ENCODE results near the gene REV1. TPM values are rescaled to one million over a fixed set of nuclear protein-coding genes. Genes with fewer than 3 reads are reported as not detected.
A peak's percentile ranks its signal among the peaks of the same experiment; 100 is the strongest.

REV1 gene
- total and polyA plus RNA-seq, 2 of the 13 experiments (the other 11 are each of a cell fraction or from before 2014, with no cell fraction given) = 49.1 to 71.8 TPM

- H4K20me1 ChIP-seq (ENCODE audit: insufficient read depth, low read length) = no peaks in the 10 kb centered on the region
- BruUV-seq (replicated peaks) = no TSS peak
- no peaks in the 10 kb centered on the region for H3K27me3 ChIP-seq (ENCODE audit: control insufficient read depth in 1 of 2, insufficient read depth in 2 of 2, low read length in 2 of 2)
- no peaks in the 10 kb centered on the region for H3K9me3 ChIP-seq (ENCODE audit: low read length)
- no peak for FAIRE-seq
- no peak overlapping the region for H2AFZ ChIP-seq (ENCODE audit: low read length)
- ChIA-PET CTCF (ENCODE audit: low intra/inter-chr PET ratio, low total read pairs) (interaction anchor here (0.6 kb wide), 1 partner anchor 106 kb away, joined by 3 read pairs; no protein-coding TSS in a partner anchor), POLR2A (no interaction called here)
- no peaks in the 10 kb centered on the region for H3K79me2 ChIP-seq (ENCODE audit: insufficient read depth, low read length)
- TF ChIP-seq MBNL3 (CRISPR knock-in tag; conservative IDR thresholded peaks at IDR 0.05) (no peak), NFKB2 (CRISPR knock-in tag; IDR thresholded peaks at IDR 0.05; ENCODE audit: borderline replicate concordance) (no peak), NR2F6 (IDR thresholded peaks at IDR 0.05) (no peak), NR2F6 (CRISPR knock-in tag; IDR thresholded peaks at IDR 0.05) (no peak), HMGA1 (CRISPR knock-in tag; conservative IDR thresholded peaks at IDR 0.05) (no peak), SIX1 (CRISPR knock-in tag; IDR thresholded peaks at IDR 0.05; ENCODE audit: borderline replicate concordance) (no peak), ZNF121 (CRISPR knock-in tag; IDR thresholded peaks at IDR 0.05) (no peak), ZSCAN25 (CRISPR knock-in tag; IDR thresholded peaks at IDR 0.05) (no peak), SRSF9 (IDR thresholded peaks at IDR 0.05; ENCODE audit: borderline replicate concordance, insufficient read depth, low read depth, low read length, poor library complexity, severe bottlenecking) (no peak), NFYC (CRISPR knock-in tag; IDR thresholded peaks at IDR 0.05) (no peak), SIN3A (IDR thresholded peaks at IDR 0.05; ENCODE audit: borderline replicate concordance, low read depth, low read length) (no peak), ZNF644 (CRISPR knock-in tag; IDR thresholded peaks at IDR 0.05; ENCODE audit: low read depth) (no peak), ZNF766 (CRISPR knock-in tag; IDR thresholded peaks at IDR 0.05; ENCODE audit: borderline replicate concordance) (no peak), NR1H2 (CRISPR knock-in tag; IDR thresholded peaks at IDR 0.05; ENCODE audit: borderline replicate concordance, low read depth) (no peak), ZBTB7B (CRISPR knock-in tag; IDR thresholded peaks at IDR 0.05) (no peak), FOXC1 (CRISPR knock-in tag; IDR thresholded peaks at IDR 0.05; ENCODE audit: borderline replicate concordance) (no peak), NFKBIZ (CRISPR knock-in tag; IDR thresholded peaks at IDR 0.05) (no peak), HOXA3 (CRISPR knock-in tag; IDR thresholded peaks at IDR 0.05) (no peak)
- H3K9ac ChIP-seq (ENCODE audit: insufficient read depth, low read depth, low read length) = no peak overlapping the region
- intact Hi-C loops (cut with micrococcal nuclease; ENCODE audit: unreplicated experiment) (loop anchor here (5.0 kb wide), 1 partner anchor 1086 kb away; no protein-coding TSS in a partner anchor), in situ Hi-C loops (cut with HindIII; ENCODE audit: extremely low pct_ligation_motif_present, low pct_unique_long_range_greater_than_20kb) (no loop called here)
- no peaks in the 10 kb centered on the region for H3K4me1 ChIP-seq (ENCODE audit: insufficient read depth, low read length)
- no peak for DNase-seq (ENCODE audit: low spot score)
- no peak overlapping the region for H3K4me3 ChIP-seq (replicated peaks in 1 of 3; ENCODE audit: insufficient read depth in 1 of 3, low read depth in 2 of 3, low read length in 3 of 3)
- H3K4me2 ChIP-seq (ENCODE audit: low read depth, low read length) = no peak overlapping the region
- peak; percentile 57; the same call in 2 of the 3 replicates for ATAC-seq
- 96% methylated on average over 12 of the region's 12 CpGs for WGBS (ENCODE audit: low lambda C conversion rate)
- no peak overlapping the region for H3K27ac ChIP-seq (ENCODE audit: extremely low read length, insufficient read depth, low read length)
- peaks cover 18 to 73% of the 10 kb centered on the region in 2 experiments for H3K36me3 ChIP-seq (replicated peaks in 1 of 2; ENCODE audit: control insufficient read depth in 1 of 2, insufficient read depth in 2 of 2, low read length in 2 of 2)
These were observed 58.1 kb downstream of the REV1 start for GRCh38 chr2:99431587-99432275.
